Ectodermal cell (in vitro differentiated cells): Measurements from ENCODE around the gene SLCO1C1. TPM values are rescaled to one million over a fixed set of nuclear protein-coding genes. Genes with fewer than 3 reads are reported as not detected.

Source experiments
- H3K27ac ChIP-seq: 2 replicates; pipeline ENCODE4 v1.7.0; 2013; ENCODE audit warnings: mild to moderate bottlenecking, low read depth, low read length; ENCODE audit not compliant: insufficient read depth, poor library complexity, severe bottlenecking
- H3K27me3 ChIP-seq: 2 replicates; pipeline ENCODE4 v1.7.0; 2013; ENCODE audit warnings: mild to moderate bottlenecking, low read length; ENCODE audit not compliant: insufficient read depth, control insufficient read depth, poor library complexity, severe bottlenecking
- H3K36me3 ChIP-seq: one replicate; pipeline ENCODE4 v1.7.0; 2013; ENCODE audit warnings: low read length; ENCODE audit not compliant: control insufficient read depth, insufficient read depth
- H3K4me1 ChIP-seq: one replicate; pipeline ENCODE4 v1.7.0; 2013; ENCODE audit warnings: low read length; ENCODE audit not compliant: control insufficient read depth, insufficient read depth
- H3K4me3 ChIP-seq: 2 replicates; pipeline ENCODE4 v1.7.0; 2013; ENCODE audit warnings: low read depth, low read length, control low read depth; ENCODE audit not compliant: insufficient read depth
- H3K9me3 ChIP-seq: 2 replicates; pipeline ENCODE4 v1.7.0; 2013; ENCODE audit warnings: mild to moderate bottlenecking, low read length, moderate library complexity; ENCODE audit not compliant: control insufficient read depth
- WGBS, 2 experiments: methylation state at CpG; one replicate each; pipeline ENCODE4 v1.1.7; 2013; ENCODE audit warnings: missing lambda C conversion rate in 2 of 2; 5-methylcytosine and 5-hydroxymethylcytosine counted together
- polyA plus RNA-seq, 4 experiments: library from polyadenylated mRNA; stranded (reverse); fragments of 50-300 nt; gene quantifications; one replicate each; pipeline ENCODE4 v1.2.3, GENCODE V29; 2013

The SLCO1C1 gene
- not detected for polyA plus RNA-seq (2013, experiment 1 of 4)
- polyA plus RNA-seq (2013, experiment 2 of 4) = not detected
- not detected for polyA plus RNA-seq (2013, experiment 3 of 4)
- not detected for polyA plus RNA-seq (2013, experiment 4 of 4)

DNA sequence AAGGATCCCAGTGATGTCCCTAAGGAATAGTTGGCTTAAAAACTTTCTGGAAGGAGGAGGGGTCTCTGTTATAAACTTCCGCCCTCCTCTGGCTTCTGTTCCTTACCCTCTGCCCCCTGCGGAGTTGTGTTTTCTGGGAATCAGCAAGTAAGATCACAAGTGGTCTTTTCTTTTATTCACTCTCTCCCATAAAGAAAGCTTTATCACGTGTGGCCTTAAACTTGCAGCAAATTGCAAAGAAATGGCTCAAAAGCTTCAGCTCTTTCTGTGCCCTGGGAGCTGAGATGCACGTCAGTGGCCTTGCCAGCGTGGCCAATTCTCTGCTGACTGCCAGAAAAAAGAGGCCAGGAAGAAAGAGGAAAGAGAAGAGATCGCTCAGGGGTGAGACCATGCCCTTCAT is at the start of gene SLCO1C1:
TSS of gene SLCO1C1 (plus strand) at position 101 of the 400 bp plus-strand sequence. CDS start 4,245 bp downstream, outside the sequence.
- Histone ChIP-seq H3K27ac (no peak within 1 kb of the TSS), H3K4me1 (no peaks in the 10 kb centered on the region), H3K36me3 (no peaks in the 10 kb centered on the region), H3K4me3 (no peak within 1 kb of the TSS), H3K27me3 (no peaks in the 10 kb centered on the region), H3K9me3 (no peaks in the 10 kb centered on the region)
- 33 to 42% methylated on average over 5 to 6 of the region's 6 CpGs for WGBS, 2 experiments

- Histone ChIP-seq H3K9me3 (no peaks in the 10 kb centered on the region), H3K4me3 (no peak overlapping the region), H3K36me3 (no peaks in the 10 kb centered on the region), H3K27me3 (no peaks in the 10 kb centered on the region), H3K4me1 (no peaks in the 10 kb centered on the region), H3K27ac (no peak overlapping the region)
- 79 to 84% methylated on average over 3 of the region's 3 CpGs for WGBS, 2 experiments
Observed at GRCh38 chr12:20646239-20646827, 48.8 kb upstream of the SLCO1C1 start.

DNA sequence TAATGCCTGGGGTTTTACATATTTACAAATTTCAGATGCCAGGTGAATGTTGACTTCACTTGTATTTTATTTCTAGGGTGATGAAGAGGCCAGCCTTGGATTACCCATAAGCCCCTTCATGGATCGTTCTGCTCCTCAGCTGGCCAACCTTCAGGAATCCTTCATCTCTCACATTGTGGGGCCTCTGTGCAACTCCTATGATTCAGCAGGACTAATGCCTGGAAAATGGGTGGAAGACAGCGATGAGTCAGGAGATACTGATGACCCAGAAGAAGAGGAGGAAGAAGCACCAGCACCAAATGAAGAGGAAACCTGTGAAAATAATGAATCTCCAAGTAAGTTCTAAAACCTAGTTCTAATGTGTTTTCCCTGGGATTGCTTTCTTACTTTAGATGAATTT is 41.3 kb upstream of the SLCO1C1 start:
- 91 to 95% methylated on average over 2 of the region's 2 CpGs for WGBS, 2 experiments

DNA sequence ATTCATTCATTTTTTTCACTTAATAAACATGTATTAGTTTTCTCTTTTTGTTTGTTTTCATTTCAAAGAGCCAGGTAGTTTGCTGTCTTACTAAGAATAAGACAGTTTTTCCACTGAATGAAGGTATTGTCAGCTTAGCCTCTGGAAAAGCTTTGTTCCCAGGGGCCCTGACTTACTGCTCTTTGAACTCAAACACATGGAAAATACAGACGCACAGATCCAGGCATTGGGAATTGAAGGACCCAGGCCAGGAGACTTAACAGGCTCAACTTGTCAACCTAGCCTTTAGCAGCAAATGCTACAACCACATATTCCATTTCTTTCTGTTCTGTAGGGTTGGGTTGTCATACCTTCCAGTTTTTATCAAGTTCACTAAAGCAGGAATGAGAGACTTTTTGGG is 38.5 kb upstream of the SLCO1C1 start:
- no peaks in the 10 kb centered on the region for H3K27me3 ChIP-seq
- peaks cover 9% of the 10 kb centered on the region for H3K4me1 ChIP-seq
- no peaks in the 10 kb centered on the region for H3K36me3 ChIP-seq
- H3K27ac ChIP-seq = no peak overlapping the region
- no peak overlapping the region for H3K4me3 ChIP-seq
- peaks cover 6% of the 10 kb centered on the region for H3K9me3 ChIP-seq
- 34 to 39% methylated on average over 1 of the region's 1 CpG for WGBS, 2 experiments

More for the DNA sequence above, 41.3 kb upstream of the SLCO1C1 start:
- no peak overlapping the region for H3K27ac ChIP-seq
- peaks cover 9% of the 10 kb centered on the region for H3K4me1 ChIP-seq
- no peaks in the 10 kb centered on the region for H3K36me3 ChIP-seq
- no peak overlapping the region for H3K4me3 ChIP-seq
- no peaks in the 10 kb centered on the region for H3K27me3 ChIP-seq
- H3K9me3 ChIP-seq = no peaks in the 10 kb centered on the region

- no peaks in the 10 kb centered on the region for H3K27me3 ChIP-seq
- 17 to 50% methylated on average over 1 of the region's 2 CpGs for WGBS, 2 experiments
- H3K4me1 ChIP-seq = peaks cover 9% of the 10 kb centered on the region
- H3K27ac ChIP-seq = no peak overlapping the region
- H3K9me3 ChIP-seq = peaks cover 6% of the 10 kb centered on the region
- H3K4me3 ChIP-seq = no peak overlapping the region
- no peaks in the 10 kb centered on the region for H3K36me3 ChIP-seq
Observed at GRCh38 chr12:20657496-20657895, 37.6 kb upstream of the SLCO1C1 start.

DNA sequence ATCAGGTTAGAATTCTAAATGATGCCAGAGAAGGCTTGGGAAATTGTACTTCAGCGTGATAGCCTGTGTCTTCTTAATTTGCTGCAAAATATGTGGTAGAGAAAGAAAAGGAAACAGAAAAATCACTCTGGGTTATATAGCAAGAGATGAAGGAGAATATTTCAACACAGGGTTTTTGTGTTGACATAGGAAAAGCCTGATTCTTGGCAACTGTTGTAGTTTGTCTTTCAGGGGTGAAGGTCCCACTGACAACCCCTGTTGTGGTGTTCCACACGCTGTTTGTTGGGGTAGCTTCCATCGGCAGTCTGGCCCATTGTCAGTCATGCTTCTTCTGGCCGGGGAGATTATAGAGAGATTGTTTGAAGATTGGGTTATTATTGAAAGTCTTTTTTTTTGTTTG is 13.8 kb upstream of the SLCO1C1 start:
- no peaks in the 10 kb centered on the region for H3K9me3 ChIP-seq
- no peaks in the 10 kb centered on the region for H3K36me3 ChIP-seq
- H3K4me3 ChIP-seq = no peak overlapping the region
- H3K4me1 ChIP-seq = no peaks in the 10 kb centered on the region
- H3K27ac ChIP-seq = no peak overlapping the region
- no peaks in the 10 kb centered on the region for H3K27me3 ChIP-seq
- WGBS, 2 experiments = 90 to 98% methylated on average over 4 of the region's 4 CpGs

DNA sequence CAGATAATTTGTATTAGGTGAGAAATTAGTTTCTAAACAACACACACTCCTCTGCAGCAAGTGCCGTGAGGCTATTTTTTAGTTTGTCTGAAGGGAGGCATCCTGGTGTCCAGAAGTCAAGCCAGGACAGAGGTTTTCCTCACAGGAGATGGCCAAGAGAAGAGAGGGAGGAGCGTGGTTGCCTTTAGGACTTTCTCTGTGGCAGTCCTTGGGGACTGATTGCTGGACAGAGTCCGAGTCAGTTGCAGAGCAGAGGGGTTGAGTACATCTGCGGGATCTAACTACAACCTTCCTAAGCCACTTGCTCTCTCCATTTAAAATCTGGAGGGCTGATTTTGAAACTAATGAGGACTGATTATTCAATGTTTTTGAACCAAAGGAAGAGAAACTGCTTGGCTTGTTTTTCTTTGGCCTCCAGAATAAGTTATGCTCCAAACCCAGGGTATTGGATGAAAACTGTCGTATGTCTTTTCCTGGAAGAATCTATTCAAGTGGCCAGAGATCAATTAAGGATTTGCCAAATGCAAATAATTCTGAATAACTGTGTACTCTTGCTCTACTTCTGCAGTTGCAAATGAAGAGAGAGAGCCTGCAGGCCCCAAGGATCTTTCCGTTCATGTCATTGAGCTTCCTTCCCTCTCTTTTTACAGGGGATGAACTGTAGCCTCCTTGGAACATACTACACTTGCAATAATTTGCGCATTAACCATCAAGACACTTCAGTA is 1.2 kb downstream of the SLCO1C1 start:
- H3K4me3 ChIP-seq = no peak overlapping the region
- H3K4me1 ChIP-seq = no peaks in the 10 kb centered on the region
- H3K27ac ChIP-seq = no peak overlapping the region
- WGBS, 2 experiments = 91 to 95% methylated on average over 7 of the region's 7 CpGs
- H3K9me3 ChIP-seq = no peaks in the 10 kb centered on the region
- no peaks in the 10 kb centered on the region for H3K27me3 ChIP-seq
- no peaks in the 10 kb centered on the region for H3K36me3 ChIP-seq

GRCh38 chr12:20701106-20701505 is 6.0 kb downstream of the SLCO1C1 start:
- Histone ChIP-seq H3K27ac (no peak overlapping the region), H3K36me3 (no peaks in the 10 kb centered on the region), H3K27me3 (no peaks in the 10 kb centered on the region), H3K4me1 (no peaks in the 10 kb centered on the region), H3K9me3 (no peaks in the 10 kb centered on the region), H3K4me3 (no peak overlapping the region)
- WGBS, 2 experiments = 83 to 97% methylated on average over 1 of the region's 1 CpG

GRCh38 chr12:20704860-20705259 is 9.7 kb downstream of the SLCO1C1 start:
- 91 to 92% methylated on average over 6 of the region's 6 CpGs for WGBS, 2 experiments
- no peaks in the 10 kb centered on the region for H3K36me3 ChIP-seq
- no peaks in the 10 kb centered on the region for H3K4me1 ChIP-seq
- no peak overlapping the region for H3K4me3 ChIP-seq
- no peaks in the 10 kb centered on the region for H3K27me3 ChIP-seq
- no peak overlapping the region for H3K27ac ChIP-seq
- H3K9me3 ChIP-seq = no peaks in the 10 kb centered on the region

DNA sequence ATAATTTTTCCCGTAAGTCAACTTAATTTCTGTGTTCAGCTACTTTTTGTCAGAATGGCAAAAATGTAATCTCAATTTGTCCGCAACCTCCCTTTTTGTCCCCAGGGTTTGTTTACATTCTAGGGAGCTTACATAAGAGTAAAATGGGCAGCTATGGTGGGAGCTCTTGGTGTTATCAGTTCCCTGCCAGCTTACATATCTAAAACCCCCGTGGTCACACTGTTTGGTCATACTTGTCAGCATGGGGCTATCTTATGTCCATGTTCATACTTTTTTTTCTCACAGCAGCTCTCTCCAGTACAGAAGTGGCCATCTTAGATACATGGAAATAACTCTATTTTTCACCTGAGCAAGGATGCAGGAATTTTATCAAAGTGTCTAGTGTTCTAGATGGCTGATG is 16.7 kb downstream of the SLCO1C1 start:
- H3K9me3 ChIP-seq = no peaks in the 10 kb centered on the region
- no peaks in the 10 kb centered on the region for H3K36me3 ChIP-seq
- no peak overlapping the region for H3K27ac ChIP-seq
- no peaks in the 10 kb centered on the region for H3K27me3 ChIP-seq
- 92 to 94% methylated on average over 3 of the region's 3 CpGs for WGBS, 2 experiments
- H3K4me3 ChIP-seq = no peak overlapping the region
- H3K4me1 ChIP-seq = no peaks in the 10 kb centered on the region
